Keratinocyte (primary cell): ENCODE data around the gene RAB3B. TPM values are rescaled to one million over a fixed set of nuclear protein-coding genes. Genes with fewer than 3 reads are reported as not detected.

Experiments
- DNase-seq: peaks from one replicate; pipeline ENCODE4 v3.0.0-alpha.2; 2011; ENCODE audit warnings: low read depth, missing footprints, low spot score
- FAIRE-seq: peaks from 2 replicates; lab custom pipeline; 2011; peaks lifted over from hg19 to GRCh38; lab: Jason Lieb, UNC
- H2AFZ ChIP-seq: 2 replicates; pipeline ENCODE4 v1.6.0; 2012; ENCODE audit warnings: low read length, control low read depth, inconsistent platforms; ENCODE audit not compliant: control insufficient read depth
- H3K27ac ChIP-seq: 2 replicates; pipeline ENCODE4 v1.5.1; 2011; ENCODE audit warnings: low read length; ENCODE audit not compliant: control insufficient read depth, insufficient read depth
- H3K27me3 ChIP-seq: 3 replicates; pipeline ENCODE4 v1.6.0; 2011; ENCODE audit warnings: low read length; ENCODE audit not compliant: control insufficient read depth, insufficient read depth; ENCODE audit errors: extremely low read depth
- H3K36me3 ChIP-seq, 2 experiments: 2 replicates in 1 of 2; 3 replicates in 1 of 2; pipeline ENCODE4 v1.5.1; 2011; ENCODE audit warnings: low read length in 2 of 2, mild to moderate bottlenecking in 1 of 2; ENCODE audit not compliant: control insufficient read depth in 2 of 2, insufficient read depth in 2 of 2; ENCODE audit errors: extremely low read depth in 1 of 2
- H3K4me1 ChIP-seq: 3 replicates; pipeline ENCODE4 v1.5.1; 2011; ENCODE audit warnings: low read length; ENCODE audit not compliant: control insufficient read depth, insufficient read depth; ENCODE audit errors: extremely low read depth
- H3K4me2 ChIP-seq: 3 replicates; pipeline ENCODE4 v1.6.0; 2011; ENCODE audit warnings: low read depth, low read length; ENCODE audit not compliant: control insufficient read depth, insufficient read depth; ENCODE audit errors: extremely low read depth
- H3K4me3 ChIP-seq, 3 experiments: fragments of 200-600 bp in 1 of 3; sonication (generic) in 1 of 3; 2 replicates in 2 of 3; 3 replicates in 1 of 3; pipeline ENCODE4 v1.5.1; 2011 to 2016; ENCODE audit warnings: low read length in 3 of 3, mild to moderate bottlenecking in 3 of 3, control low read depth in 2 of 3, inconsistent platforms in 1 of 3, low read depth in 1 of 3, mixed read lengths in 1 of 3, mixed run types in 1 of 3, moderate library complexity in 1 of 3; ENCODE audit not compliant: control insufficient read depth in 2 of 3, insufficient read depth in 2 of 3; ENCODE audit errors: extremely low read depth in 1 of 3
- H3K79me2 ChIP-seq: 2 replicates; pipeline ENCODE4 v1.6.0; 2012; ENCODE audit warnings: low read length; ENCODE audit not compliant: control insufficient read depth, insufficient read depth
- H3K9ac ChIP-seq: 3 replicates; pipeline ENCODE4 v1.6.0; 2011; ENCODE audit warnings: low read length; ENCODE audit not compliant: control insufficient read depth, insufficient read depth; ENCODE audit errors: extremely low read depth
- H3K9me1 ChIP-seq: 3 replicates; pipeline ENCODE4 v1.6.0; 2011; ENCODE audit warnings: low read length; ENCODE audit not compliant: control insufficient read depth, insufficient read depth; ENCODE audit errors: extremely low read depth
- H3K9me3 ChIP-seq: 2 replicates; pipeline ENCODE4 v1.5.1; 2012; ENCODE audit warnings: low read depth, low read length; ENCODE audit not compliant: control insufficient read depth
- H4K20me1 ChIP-seq: 3 replicates; pipeline ENCODE4 v1.6.0; 2011; ENCODE audit warnings: low read length; ENCODE audit not compliant: control insufficient read depth, insufficient read depth; ENCODE audit errors: extremely low read depth
- EZH2 ChIP-seq: IDR thresholded peaks from one replicate; pipeline ENCODE4 v1.6.1; 2012; ENCODE audit warnings: inconsistent platforms, mild to moderate bottlenecking, low read length, moderate library complexity
- dilution Hi-C: fragments of 300-500 bp; cut with MboI; formaldehyde crosslinking; loops from one replicate; pipeline ENCODE4 v1.7.0; 2020; ENCODE audit warnings: low sequenced_read_pairs; ENCODE audit not compliant: extremely low pct_ligation_motif_present
- polyA plus RNA-seq, 5 experiments: library from polyadenylated mRNA; depleted of rRNA in 3 of 5; stranded (reverse) in 3 of 5; stranded (forward) in 1 of 5; unstranded in 1 of 5; fragments of >200 nt; gene quantifications; 1 replicate in 1 of 5; 2 replicates in 3 of 5; 3 replicates in 1 of 5; pipeline versions ENCODE4 v1.2.1 to v1.2.3, GENCODE V29; 2011 to 2012; ENCODE audit warnings: missing spikeins in 2 of 5, low read depth in 1 of 5, low replicate concordance in 1 of 5
- TF ChIP-seq, protein P1 (sequence below), 3 experiments: IDR thresholded peaks in 1 of 3; conservative IDR thresholded peaks in 1 of 3; optimal IDR thresholded peaks in 1 of 3; 2 replicates in 2 of 3; 3 replicates in 1 of 3; pipeline versions ENCODE3 to v1.5.1; 2011; ENCODE audit warnings: low read length in 3 of 3, mild to moderate bottlenecking in 3 of 3, moderate library complexity in 2 of 3, control low read depth in 1 of 3, inconsistent platforms in 1 of 3; ENCODE audit not compliant: insufficient read depth in 2 of 3; ENCODE audit errors: extremely low read depth in 1 of 3

Gene RAB3B
- polyA plus RNA-seq, 1 donor (not counting 4 experiments of a cell fraction or from before 2014, with no cell fraction given): 2.6 TPM

- DNase-seq (no peak), FAIRE-seq (no peak)
- Histone ChIP-seq H3K9me1 (no peaks in the 10 kb centered on the region), H3K4me2 (no peak overlapping the region), H3K9me3 (no peaks in the 10 kb centered on the region), H3K27me3 (no peaks in the 10 kb centered on the region), H3K27ac (no peak overlapping the region), H3K36me3 (no peaks in the 10 kb centered on the region), H3K9ac (no peak overlapping the region), H2AFZ (no peak overlapping the region), H3K79me2 (no peaks in the 10 kb centered on the region), H4K20me1 (no peaks in the 10 kb centered on the region), H3K4me1 (peaks cover 14% of the 10 kb centered on the region), H3K4me3 (no peak overlapping the region)
- dilution Hi-C loops: no loop called here
- TF ChIP-seq, protein P1, sequence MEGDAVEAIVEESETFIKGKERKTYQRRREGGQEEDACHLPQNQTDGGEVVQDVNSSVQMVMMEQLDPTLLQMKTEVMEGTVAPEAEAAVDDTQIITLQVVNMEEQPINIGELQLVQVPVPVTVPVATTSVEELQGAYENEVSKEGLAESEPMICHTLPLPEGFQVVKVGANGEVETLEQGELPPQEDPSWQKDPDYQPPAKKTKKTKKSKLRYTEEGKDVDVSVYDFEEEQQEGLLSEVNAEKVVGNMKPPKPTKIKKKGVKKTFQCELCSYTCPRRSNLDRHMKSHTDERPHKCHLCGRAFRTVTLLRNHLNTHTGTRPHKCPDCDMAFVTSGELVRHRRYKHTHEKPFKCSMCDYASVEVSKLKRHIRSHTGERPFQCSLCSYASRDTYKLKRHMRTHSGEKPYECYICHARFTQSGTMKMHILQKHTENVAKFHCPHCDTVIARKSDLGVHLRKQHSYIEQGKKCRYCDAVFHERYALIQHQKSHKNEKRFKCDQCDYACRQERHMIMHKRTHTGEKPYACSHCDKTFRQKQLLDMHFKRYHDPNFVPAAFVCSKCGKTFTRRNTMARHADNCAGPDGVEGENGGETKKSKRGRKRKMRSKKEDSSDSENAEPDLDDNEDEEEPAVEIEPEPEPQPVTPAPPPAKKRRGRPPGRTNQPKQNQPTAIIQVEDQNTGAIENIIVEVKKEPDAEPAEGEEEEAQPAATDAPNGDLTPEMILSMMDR (optimal IDR thresholded peaks at IDR 0.05 in 1 of 3, IDR thresholded peaks at IDR 0.05 in 1 of 3, conservative IDR thresholded peaks at IDR 0.05 in 1 of 3; ENCODE audit: extremely low read depth in 1 of 3, insufficient read depth in 2 of 3, low read length in 3 of 3): no peak
- TF ChIP-seq EZH2: no peak
Measured at GRCh38 chr1:51952638-51953037, 37.9 kb downstream of the RAB3B start.

DNA sequence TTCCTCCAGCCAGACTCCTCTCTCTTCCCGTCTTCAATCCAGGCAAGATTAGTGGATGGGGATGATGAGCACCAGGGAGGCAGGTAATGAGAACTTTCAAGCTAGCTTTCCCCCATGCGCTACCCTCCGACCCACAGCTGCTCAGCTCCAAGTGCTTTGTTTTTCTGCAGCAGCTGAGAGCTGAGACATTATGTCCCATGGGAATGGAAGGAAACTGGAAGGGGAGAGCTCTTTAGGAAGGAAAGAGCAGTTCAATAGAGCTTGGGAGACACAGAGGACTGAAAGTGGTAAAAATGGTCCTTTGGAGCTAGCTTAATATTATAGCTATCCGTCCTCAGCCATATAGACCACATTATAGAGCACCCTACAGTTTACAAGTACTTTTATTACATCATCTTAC is 39.8 kb downstream of the RAB3B start:
- H3K4me1 ChIP-seq: peaks cover 21% of the 10 kb centered on the region
- H3K4me3 ChIP-seq: no peak overlapping the region
- H3K27ac ChIP-seq: no peak overlapping the region
- FAIRE-seq (no peak), DNase-seq (no peak)
- H3K27me3 ChIP-seq: no peaks in the 10 kb centered on the region
- dilution Hi-C loops: no loop called here
- no peak overlapping the region for H3K4me2 ChIP-seq
- H3K9ac ChIP-seq: no peak overlapping the region
- H3K9me3 ChIP-seq: no peaks in the 10 kb centered on the region
- H4K20me1 ChIP-seq: no peaks in the 10 kb centered on the region
- no peak overlapping the region for H2AFZ ChIP-seq
- H3K36me3 ChIP-seq: no peaks in the 10 kb centered on the region
- no peaks in the 10 kb centered on the region for H3K79me2 ChIP-seq
- no peaks in the 10 kb centered on the region for H3K9me1 ChIP-seq
- TF ChIP-seq, protein P1 (optimal IDR thresholded peaks at IDR 0.05 in 1 of 3, IDR thresholded peaks at IDR 0.05 in 1 of 3, conservative IDR thresholded peaks at IDR 0.05 in 1 of 3; ENCODE audit: extremely low read depth in 1 of 3, insufficient read depth in 2 of 3, low read length in 3 of 3): no peak
- TF ChIP-seq EZH2: no peak
